ENCODE data around the gene PLCH1. TPM values are rescaled to one million over a fixed set of nuclear protein-coding genes. Genes with fewer than 3 reads are reported as not detected.

PLCH1 gene
- total and polyA plus RNA-seq, 2 experiments from 2014 or later = 8.1 to 25.3 TPM

DNA sequence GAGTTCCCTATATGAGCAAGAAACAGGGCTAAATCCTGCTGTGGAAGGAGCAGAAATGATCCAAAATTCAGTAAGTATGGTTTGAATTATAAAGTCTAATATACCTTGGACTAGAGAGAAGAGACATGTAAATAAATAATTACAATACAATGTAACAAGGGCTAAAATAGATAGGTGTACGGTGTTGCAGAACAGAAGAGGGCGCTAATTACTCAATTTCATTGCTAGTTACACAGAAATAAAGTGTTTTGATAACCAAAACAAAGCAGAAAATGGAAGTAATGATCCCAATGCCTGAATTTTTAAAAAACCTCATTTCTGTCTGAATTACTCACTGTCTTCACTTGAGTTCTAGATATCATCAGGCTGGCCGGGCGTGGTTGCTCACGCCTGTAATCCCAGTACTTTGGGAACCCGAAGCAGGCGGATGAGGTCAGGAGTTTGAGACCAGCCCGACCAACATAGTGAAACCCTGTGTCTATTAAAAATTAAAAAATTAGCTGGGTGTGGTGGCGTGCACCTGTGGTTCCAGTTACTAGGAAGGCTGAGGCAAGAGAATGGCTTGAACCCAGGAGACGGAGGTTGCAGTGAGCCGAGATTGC lies 8.3 kb upstream of the PLCH1 start:
- Histone ChIP-seq H3K4me2 (no peak overlapping the region), H3K79me2 (replicated peaks; ENCODE audit: insufficient read depth) (no peaks in the 10 kb centered on the region), H3K36me3 (ENCODE audit: insufficient read depth) (no peaks in the 10 kb centered on the region), H2AFZ (no peak overlapping the region), H4K20me1 (replicated peaks; ENCODE audit: insufficient read depth) (no peaks in the 10 kb centered on the region), H3K27ac (ENCODE audit: low read depth) (no peak overlapping the region), H3K4me3 (no peak overlapping the region), H3K9me2 (ENCODE audit: insufficient read depth) (no peaks in the 10 kb centered on the region), H3F3A (replicated peaks; ENCODE audit: low read depth) (no peaks in the 10 kb centered on the region), H3K4me1 (ENCODE audit: insufficient read depth) (peaks cover 35% of the 10 kb centered on the region), H3K27me3 (ENCODE audit: insufficient read depth) (no peaks in the 10 kb centered on the region)
- no peaks in the 10 kb centered on the region for H3K36me3 Mint-ChIP-seq (ENCODE audit: low read depth)
- TF ChIP-seq, protein P1, sequence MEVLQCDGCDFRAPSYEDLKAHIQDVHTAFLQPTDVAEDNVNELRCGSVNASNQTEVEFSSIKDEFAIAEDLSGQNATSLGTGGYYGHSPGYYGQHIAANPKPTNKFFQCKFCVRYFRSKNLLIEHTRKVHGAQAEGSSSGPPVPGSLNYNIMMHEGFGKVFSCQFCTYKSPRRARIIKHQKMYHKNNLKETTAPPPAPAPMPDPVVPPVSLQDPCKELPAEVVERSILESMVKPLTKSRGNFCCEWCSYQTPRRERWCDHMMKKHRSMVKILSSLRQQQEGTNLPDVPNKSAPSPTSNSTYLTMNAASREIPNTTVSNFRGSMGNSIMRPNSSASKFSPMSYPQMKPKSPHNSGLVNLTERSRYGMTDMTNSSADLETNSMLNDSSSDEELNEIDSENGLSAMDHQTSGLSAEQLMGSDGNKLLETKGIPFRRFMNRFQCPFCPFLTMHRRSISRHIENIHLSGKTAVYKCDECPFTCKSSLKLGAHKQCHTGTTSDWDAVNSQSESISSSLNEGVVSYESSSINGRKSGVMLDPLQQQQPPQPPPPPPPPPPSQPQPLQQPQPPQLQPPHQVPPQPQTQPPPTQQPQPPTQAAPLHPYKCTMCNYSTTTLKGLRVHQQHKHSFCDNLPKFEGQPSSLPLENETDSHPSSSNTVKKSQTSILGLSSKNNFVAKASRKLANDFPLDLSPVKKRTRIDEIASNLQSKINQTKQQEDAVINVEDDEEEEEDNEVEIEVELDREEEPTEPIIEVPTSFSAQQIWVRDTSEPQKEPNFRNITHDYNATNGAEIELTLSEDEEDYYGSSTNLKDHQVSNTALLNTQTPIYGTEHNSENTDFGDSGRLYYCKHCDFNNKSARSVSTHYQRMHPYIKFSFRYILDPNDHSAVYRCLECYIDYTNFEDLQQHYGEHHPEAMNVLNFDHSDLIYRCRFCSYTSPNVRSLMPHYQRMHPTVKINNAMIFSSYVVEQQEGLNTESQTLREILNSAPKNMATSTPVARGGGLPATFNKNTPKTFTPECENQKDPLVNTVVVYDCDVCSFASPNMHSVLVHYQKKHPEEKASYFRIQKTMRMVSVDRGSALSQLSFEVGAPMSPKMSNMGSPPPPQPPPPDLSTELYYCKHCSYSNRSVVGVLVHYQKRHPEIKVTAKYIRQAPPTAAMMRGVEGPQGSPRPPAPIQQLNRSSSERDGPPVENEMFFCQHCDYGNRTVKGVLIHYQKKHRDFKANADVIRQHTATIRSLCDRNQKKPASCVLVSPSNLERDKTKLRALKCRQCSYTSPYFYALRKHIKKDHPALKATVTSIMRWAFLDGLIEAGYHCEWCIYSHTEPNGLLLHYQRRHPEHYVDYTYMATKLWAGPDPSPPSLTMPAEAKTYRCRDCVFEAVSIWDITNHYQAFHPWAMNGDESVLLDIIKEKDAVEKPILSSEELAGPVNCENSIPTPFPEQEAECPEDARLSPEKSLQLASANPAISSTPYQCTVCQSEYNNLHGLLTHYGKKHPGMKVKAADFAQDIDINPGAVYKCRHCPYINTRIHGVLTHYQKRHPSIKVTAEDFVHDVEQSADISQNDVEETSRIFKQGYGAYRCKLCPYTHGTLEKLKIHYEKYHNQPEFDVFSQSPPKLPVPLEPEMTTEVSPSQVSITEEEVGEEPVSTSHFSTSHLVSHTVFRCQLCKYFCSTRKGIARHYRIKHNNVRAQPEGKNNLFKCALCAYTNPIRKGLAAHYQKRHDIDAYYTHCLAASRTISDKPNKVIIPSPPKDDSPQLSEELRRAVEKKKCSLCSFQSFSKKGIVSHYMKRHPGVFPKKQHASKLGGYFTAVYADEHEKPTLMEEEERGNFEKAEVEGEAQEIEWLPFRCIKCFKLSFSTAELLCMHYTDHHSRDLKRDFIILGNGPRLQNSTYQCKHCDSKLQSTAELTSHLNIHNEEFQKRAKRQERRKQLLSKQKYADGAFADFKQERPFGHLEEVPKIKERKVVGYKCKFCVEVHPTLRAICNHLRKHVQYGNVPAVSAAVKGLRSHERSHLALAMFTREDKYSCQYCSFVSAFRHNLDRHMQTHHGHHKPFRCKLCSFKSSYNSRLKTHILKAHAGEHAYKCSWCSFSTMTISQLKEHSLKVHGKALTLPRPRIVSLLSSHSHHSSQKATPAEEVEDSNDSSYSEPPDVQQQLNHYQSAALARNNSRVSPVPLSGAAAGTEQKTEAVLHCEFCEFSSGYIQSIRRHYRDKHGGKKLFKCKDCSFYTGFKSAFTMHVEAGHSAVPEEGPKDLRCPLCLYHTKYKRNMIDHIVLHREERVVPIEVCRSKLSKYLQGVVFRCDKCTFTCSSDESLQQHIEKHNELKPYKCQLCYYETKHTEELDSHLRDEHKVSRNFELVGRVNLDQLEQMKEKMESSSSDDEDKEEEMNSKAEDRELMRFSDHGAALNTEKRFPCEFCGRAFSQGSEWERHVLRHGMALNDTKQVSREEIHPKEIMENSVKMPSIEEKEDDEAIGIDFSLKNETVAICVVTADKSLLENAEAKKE (CRISPR knock-in tag; IDR thresholded peaks at IDR 0.05) = no peak
- TF ChIP-seq, protein P2, sequence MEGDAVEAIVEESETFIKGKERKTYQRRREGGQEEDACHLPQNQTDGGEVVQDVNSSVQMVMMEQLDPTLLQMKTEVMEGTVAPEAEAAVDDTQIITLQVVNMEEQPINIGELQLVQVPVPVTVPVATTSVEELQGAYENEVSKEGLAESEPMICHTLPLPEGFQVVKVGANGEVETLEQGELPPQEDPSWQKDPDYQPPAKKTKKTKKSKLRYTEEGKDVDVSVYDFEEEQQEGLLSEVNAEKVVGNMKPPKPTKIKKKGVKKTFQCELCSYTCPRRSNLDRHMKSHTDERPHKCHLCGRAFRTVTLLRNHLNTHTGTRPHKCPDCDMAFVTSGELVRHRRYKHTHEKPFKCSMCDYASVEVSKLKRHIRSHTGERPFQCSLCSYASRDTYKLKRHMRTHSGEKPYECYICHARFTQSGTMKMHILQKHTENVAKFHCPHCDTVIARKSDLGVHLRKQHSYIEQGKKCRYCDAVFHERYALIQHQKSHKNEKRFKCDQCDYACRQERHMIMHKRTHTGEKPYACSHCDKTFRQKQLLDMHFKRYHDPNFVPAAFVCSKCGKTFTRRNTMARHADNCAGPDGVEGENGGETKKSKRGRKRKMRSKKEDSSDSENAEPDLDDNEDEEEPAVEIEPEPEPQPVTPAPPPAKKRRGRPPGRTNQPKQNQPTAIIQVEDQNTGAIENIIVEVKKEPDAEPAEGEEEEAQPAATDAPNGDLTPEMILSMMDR (conservative IDR thresholded peaks at IDR 0.05; ENCODE audit: low read depth in 2 of 2) = peak; percentile 67 to 84
- DNase-seq (ENCODE audit: low spot score) (peak; percentile 60), ATAC-seq (peak; percentile 59; the same call in 2 of the 3 replicates)
- no peak overlapping the region for H3K27ac Mint-ChIP-seq
- no peaks in the 10 kb centered on the region for H3K9me3 Mint-ChIP-seq
- H3K27me3 Mint-ChIP-seq (ENCODE audit: insufficient read depth, low read depth, poor library complexity) = peaks cover 2% of the 10 kb centered on the region
- H3K4me1 Mint-ChIP-seq = peaks cover 30% of the 10 kb centered on the region
- H3K4me3 Mint-ChIP-seq = no peak overlapping the region
